ENCODE measurements around the gene ATP2B1.

Gene ATP2B1

GRCh38 chr12:89578499-89578898, 130.1 kb downstream of the ATP2B1 start:
- Mint-ChIP-seq H3K27me3 (no peaks in the 10 kb centered on the region), H3K9me3 (no peaks in the 10 kb centered on the region), H3K27ac (no peak overlapping the region), H3K4me1 (peaks cover 7% of the 10 kb centered on the region), H3K36me3 (ENCODE audit: low read depth) (peaks cover 6% of the 10 kb centered on the region), H3K4me3 (no peak overlapping the region)
- no peak for ATAC-seq
- DNase-seq = no peak

DNA sequence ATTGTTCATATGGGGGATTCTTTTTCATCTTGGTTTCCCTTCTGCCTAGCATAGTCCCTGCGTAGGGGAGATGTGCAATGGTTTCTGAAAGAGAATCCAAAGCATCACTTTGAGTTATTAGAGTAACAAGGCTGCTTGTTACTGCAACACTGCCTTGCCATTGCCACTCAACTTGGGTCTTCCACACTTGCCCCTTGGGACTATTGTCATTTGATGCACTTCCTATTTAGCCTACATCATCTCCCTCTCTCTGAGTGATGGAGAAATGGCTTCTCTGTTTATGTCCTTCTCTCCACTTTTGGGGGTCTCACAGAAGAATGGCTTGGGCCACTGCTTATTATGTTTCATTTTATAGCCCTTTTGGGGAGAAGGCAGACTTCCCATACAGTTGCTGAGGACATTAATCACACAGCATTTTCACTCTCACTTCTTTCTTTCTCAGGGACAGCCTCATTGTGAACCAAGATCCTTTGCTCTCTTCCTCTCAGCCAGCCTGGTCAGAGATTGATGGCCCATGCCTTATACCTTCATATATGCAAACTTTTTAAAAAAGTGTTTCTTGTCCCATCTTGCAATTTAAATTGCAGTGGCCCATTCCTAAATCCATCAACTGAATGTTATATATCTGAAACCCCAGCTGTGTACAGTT, 131.9 kb downstream of the ATP2B1 start:
- peaks cover 7% of the 10 kb centered on the region for H3K4me1 Mint-ChIP-seq
- DNase-seq (no peak), ATAC-seq (no peak)
- H3K27ac Mint-ChIP-seq = no peak overlapping the region
- no peaks in the 10 kb centered on the region for H3K27me3 Mint-ChIP-seq
- H3K36me3 Mint-ChIP-seq (ENCODE audit: low read depth) = no peaks in the 10 kb centered on the region
- H3K9me3 Mint-ChIP-seq = no peaks in the 10 kb centered on the region
- H3K4me3 Mint-ChIP-seq = no peak overlapping the region

GRCh38 chr12:89575374-89575773, 133.3 kb downstream of the ATP2B1 start:
- Mint-ChIP-seq H3K27ac (no peak overlapping the region), H3K27me3 (no peaks in the 10 kb centered on the region), H3K4me1 (peaks cover 10% of the 10 kb centered on the region), H3K9me3 (no peaks in the 10 kb centered on the region), H3K36me3 (ENCODE audit: low read depth) (no peaks in the 10 kb centered on the region), H3K4me3 (no peak overlapping the region)
- DNase-seq = no peak
- no peak for ATAC-seq

GRCh38 chr12:89574736-89575208, 133.9 kb downstream of the ATP2B1 start:
- peaks cover 10% of the 10 kb centered on the region for H3K4me1 Mint-ChIP-seq
- no peak overlapping the region for H3K27ac Mint-ChIP-seq
- DNase-seq = no peak
- H3K36me3 Mint-ChIP-seq (ENCODE audit: low read depth) = no peaks in the 10 kb centered on the region
- ATAC-seq = no peak
- no peaks in the 10 kb centered on the region for H3K27me3 Mint-ChIP-seq
- no peaks in the 10 kb centered on the region for H3K9me3 Mint-ChIP-seq
- H3K4me3 Mint-ChIP-seq = no peak overlapping the region

DNA sequence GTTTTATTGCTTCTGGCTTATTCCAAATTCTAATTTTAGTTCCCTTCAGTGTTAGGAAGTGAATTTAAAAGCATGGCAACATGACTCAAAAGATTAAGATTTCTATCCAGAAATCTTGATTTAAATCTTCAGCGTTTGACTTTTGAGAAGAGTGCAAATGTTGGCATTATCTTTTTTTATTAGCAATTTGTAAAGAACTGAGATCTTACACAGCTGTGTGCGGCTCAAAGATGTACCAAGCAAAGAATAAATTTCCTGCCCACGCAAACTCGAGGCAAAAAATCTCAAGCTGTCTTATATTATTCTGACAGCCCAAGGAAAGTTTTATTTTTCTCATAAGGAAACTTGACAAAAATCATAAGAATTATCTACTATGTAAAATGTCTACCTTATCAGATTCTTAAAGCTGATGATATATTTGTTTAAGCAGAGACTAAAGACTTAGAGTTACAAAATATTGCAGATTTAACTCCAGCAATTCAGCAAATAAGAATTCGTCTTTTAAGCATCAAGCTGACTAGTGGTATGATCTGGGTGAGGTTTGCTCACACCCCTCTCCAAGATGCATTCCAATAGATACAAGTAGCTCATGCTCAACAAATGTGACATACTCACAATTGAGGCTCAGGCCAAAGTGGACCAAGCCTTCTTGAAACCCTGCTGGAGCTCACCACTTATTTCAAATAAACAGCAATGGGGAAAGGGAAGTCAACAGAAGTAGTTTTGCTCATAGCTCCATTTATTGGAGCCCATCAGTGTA, 135.4 kb downstream of the ATP2B1 start:
- Mint-ChIP-seq H3K36me3 (ENCODE audit: low read depth) (peaks cover 3% of the 10 kb centered on the region), H3K27me3 (no peaks in the 10 kb centered on the region), H3K27ac (no peak overlapping the region), H3K4me3 (no peak overlapping the region), H3K4me1 (peaks cover 10% of the 10 kb centered on the region), H3K9me3 (no peaks in the 10 kb centered on the region)
- ATAC-seq = no peak
- no peak for DNase-seq

DNA sequence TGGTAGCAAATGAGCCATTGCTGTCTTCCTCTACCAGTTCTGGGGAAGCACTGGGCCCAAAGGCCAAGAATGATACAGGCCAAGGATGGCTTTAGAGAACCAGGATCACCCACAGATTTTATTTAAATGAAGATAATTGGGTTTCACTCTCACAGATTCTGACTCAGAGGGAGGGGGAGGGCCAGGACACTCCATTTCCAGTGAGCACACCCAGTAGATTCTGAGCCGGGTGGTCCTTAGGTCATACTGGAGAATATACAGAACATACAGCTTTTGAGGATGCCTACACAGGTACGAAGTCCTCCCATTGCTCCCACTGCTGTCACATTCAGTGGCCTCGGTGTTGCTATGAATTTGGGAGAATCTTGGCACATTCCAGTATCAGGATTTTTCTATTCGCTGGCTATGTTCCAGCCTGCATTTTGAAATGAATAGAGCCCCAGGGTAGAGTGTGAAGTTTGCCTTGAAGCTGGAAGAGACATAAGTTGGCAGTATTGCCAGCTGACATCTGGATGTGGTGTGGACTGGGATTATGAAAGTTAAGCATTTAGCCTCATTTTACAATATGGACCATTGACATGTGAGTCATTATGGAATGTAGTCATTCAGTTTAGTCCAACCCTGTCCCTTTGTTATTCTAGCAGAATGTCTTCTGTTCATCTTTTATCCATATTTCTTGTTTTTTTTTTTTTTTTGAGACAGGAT, 137.0 kb downstream of the ATP2B1 start:
- Mint-ChIP-seq H3K27me3 (no peaks in the 10 kb centered on the region), H3K27ac (no peak overlapping the region), H3K4me3 (no peak overlapping the region), H3K4me1 (peaks cover 13% of the 10 kb centered on the region), H3K9me3 (no peaks in the 10 kb centered on the region), H3K36me3 (ENCODE audit: low read depth) (peaks cover 3% of the 10 kb centered on the region)
- ATAC-seq (no peak), DNase-seq (no peak)

GRCh38 chr12:89568484-89568883, 140.2 kb downstream of the ATP2B1 start:
- no peak for ATAC-seq
- Mint-ChIP-seq H3K36me3 (ENCODE audit: low read depth) (peaks cover 3% of the 10 kb centered on the region), H3K9me3 (no peaks in the 10 kb centered on the region), H3K4me3 (no peak overlapping the region), H3K4me1 (peaks cover 14% of the 10 kb centered on the region), H3K27me3 (no peaks in the 10 kb centered on the region), H3K27ac (no peak overlapping the region)
- no peak for DNase-seq

DNA sequence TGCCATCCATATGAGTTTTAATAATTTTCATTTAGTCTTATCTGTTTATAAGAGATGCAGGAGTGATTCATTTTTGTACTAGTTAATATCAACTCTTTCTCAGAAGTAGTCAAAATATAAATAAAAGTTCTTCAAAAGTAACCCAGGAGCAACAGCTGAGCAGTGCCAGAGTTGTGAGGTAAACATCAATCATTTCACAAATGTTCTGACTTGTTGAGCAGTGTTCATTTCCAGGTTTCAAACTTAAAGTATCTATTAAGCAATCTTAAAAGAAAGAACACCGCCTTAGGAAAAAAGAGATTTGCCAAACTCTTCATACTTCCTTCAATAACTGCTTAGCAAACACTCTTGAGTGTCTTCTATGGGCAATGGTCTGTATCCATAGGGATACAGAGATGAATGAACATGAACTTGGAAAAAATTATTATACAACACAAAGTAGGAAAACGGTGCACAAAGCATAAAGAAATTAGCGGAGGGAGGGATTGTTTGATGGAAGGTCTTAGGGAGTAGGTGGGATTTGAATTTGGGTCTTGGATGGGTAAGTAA, 140.9 kb downstream of the ATP2B1 start:
- no peak overlapping the region for H3K4me3 Mint-ChIP-seq
- no peak for ATAC-seq
- H3K36me3 Mint-ChIP-seq (ENCODE audit: low read depth) = peaks cover 3% of the 10 kb centered on the region
- peaks cover 2% of the 10 kb centered on the region for H3K27me3 Mint-ChIP-seq
- H3K4me1 Mint-ChIP-seq = peaks cover 14% of the 10 kb centered on the region
- H3K9me3 Mint-ChIP-seq = no peaks in the 10 kb centered on the region
- no peak for DNase-seq
- H3K27ac Mint-ChIP-seq = no peak overlapping the region

GRCh38 chr12:89566615-89567014, 142.0 kb downstream of the ATP2B1 start:
- DNase-seq (no peak), ATAC-seq (peak; percentile 94)
- no peak overlapping the region for H3K27ac Mint-ChIP-seq
- peaks cover 14% of the 10 kb centered on the region for H3K4me1 Mint-ChIP-seq
- no peak overlapping the region for H3K4me3 Mint-ChIP-seq
- H3K9me3 Mint-ChIP-seq = no peaks in the 10 kb centered on the region
- H3K27me3 Mint-ChIP-seq = peaks cover 3% of the 10 kb centered on the region
- peaks cover 3% of the 10 kb centered on the region for H3K36me3 Mint-ChIP-seq (ENCODE audit: low read depth)

GRCh38 chr12:89565002-89565401, 143.6 kb downstream of the ATP2B1 start:
- H3K27me3 Mint-ChIP-seq = peaks cover 3% of the 10 kb centered on the region
- no peak for DNase-seq
- H3K9me3 Mint-ChIP-seq = no peaks in the 10 kb centered on the region
- H3K4me1 Mint-ChIP-seq = peaks cover 11% of the 10 kb centered on the region
- ATAC-seq = no peak
- H3K36me3 Mint-ChIP-seq (ENCODE audit: low read depth) = peaks cover 3% of the 10 kb centered on the region
- no peak overlapping the region for H3K4me3 Mint-ChIP-seq
- H3K27ac Mint-ChIP-seq = no peak overlapping the region

DNA sequence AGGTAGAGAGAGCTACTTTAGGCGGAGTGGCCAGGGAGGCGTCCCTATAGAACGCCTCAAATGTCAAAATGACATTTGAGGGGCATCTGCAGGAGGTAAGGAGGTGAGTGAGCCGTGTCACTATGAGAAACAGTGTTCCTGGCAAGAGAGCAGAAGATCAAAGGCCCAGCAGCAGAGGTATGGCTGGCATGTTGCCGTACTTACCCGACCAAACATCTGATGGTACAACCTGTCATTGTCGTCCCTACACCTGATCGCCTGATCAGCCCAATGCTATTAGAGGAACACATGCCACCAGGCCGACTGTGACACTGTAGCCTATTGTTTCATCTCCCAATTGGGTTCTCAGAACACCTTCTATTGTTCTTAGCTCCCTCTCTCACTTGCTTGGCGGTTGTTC, 148.9 kb downstream of the ATP2B1 start:
- H3K27ac Mint-ChIP-seq = no peak overlapping the region
- ATAC-seq = no peak

DNA sequence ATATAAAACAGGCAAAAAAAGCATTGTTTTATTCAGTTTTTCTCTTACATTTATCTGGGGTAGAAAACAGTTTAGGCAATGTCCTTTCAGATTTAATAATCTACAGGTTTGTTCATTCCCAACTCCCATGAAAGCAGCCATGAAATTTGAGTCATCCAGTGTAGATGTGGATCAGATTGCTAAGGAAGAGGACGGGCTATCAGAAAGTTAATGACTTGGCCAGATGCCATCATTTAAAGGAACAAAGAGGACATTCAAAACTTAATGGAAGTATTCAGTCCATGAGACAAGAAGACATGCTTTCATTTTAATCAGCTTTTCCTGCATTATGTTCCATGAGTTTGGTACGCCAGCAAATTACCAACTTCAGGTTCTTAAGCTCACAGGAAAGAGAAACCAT, 151.7 kb downstream of the ATP2B1 start:
- Mint-ChIP-seq H3K4me1 (no peaks in the 10 kb centered on the region), H3K27me3 (peaks cover 4% of the 10 kb centered on the region), H3K36me3 (ENCODE audit: low read depth) (no peaks in the 10 kb centered on the region), H3K27ac (no peak overlapping the region), H3K4me3 (no peak overlapping the region), H3K9me3 (peaks cover 4% of the 10 kb centered on the region)
- ATAC-seq = no peak
- no peak for DNase-seq

More for the DNA sequence above, 148.9 kb downstream of the ATP2B1 start:
- Mint-ChIP-seq H3K9me3 (no peaks in the 10 kb centered on the region), H3K27me3 (peaks cover 7% of the 10 kb centered on the region), H3K36me3 (ENCODE audit: low read depth) (no peaks in the 10 kb centered on the region), H3K4me1 (no peaks in the 10 kb centered on the region), H3K4me3 (no peak overlapping the region)
- no peak for DNase-seq

DNA sequence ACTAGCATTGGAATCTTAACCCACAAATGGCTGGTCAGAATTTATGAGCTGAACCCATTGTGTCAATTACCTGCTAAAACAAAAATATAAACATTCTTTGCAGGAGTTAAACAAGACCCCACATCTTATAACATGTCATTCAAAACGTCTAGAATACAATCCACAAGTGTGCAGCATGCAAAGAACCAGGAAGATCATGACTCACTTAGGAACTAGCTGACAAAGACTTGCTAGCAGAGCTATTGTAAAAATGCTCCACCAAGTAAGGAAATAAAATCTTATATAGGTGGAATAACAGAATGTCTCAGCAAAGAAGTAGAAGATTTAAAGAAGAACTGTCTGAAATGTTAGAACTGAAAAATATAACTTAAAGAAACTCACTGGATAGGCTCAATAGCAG, 156.3 kb downstream of the ATP2B1 start:
- no peak overlapping the region for H3K27ac Mint-ChIP-seq
- H3K4me1 Mint-ChIP-seq = no peaks in the 10 kb centered on the region
- ATAC-seq = no peak
- peaks cover under 1% of the 10 kb centered on the region for H3K27me3 Mint-ChIP-seq
- H3K36me3 Mint-ChIP-seq (ENCODE audit: low read depth) = no peaks in the 10 kb centered on the region
- no peak for DNase-seq
- H3K4me3 Mint-ChIP-seq = no peak overlapping the region
- H3K9me3 Mint-ChIP-seq = peaks cover 4% of the 10 kb centered on the region

DNA sequence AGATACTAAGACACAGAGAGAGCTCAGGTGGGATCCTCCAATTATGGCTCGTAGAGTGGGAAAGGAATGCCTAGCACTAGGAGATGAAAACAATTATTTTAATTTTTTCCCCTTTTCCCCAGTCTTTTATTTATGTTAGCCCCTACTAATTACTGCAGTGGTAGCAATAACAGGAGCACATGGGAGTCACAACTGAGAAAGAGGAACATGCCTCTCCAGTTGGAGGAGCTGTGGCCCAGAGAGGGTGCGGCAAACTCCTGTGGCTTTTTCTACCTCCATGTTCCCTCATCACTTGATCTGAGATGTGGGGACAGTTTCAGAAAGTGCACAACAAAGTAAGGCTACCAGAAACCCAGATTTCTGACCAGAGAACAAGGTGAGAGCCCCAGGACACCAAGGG, 156.9 kb downstream of the ATP2B1 start:
- DNase-seq (no peak), ATAC-seq (no peak)
- H3K4me1 Mint-ChIP-seq = no peaks in the 10 kb centered on the region
- H3K9me3 Mint-ChIP-seq = peaks cover 4% of the 10 kb centered on the region
- no peak overlapping the region for H3K27ac Mint-ChIP-seq
- no peak overlapping the region for H3K4me3 Mint-ChIP-seq
- no peaks in the 10 kb centered on the region for H3K27me3 Mint-ChIP-seq
- H3K36me3 Mint-ChIP-seq (ENCODE audit: low read depth) = no peaks in the 10 kb centered on the region

DNA sequence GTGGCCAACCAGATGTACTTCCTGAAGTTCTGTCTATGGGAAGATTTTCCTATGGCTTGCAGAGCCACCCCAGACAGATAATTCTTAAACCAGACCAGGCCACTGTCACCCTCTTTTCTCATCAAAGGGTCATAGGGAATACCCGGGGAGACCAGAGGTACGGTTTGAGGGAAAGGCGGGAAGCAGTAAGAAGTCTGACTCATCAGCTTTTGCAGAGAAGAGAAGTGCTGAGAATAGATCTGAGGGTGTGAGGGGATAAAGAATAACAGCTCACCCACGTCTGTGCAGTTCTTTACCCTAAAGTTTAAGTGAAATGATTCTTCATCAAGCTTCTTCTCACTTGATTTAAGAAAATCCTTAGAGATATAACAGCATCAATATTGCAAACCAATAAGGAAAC, 161.5 kb downstream of the ATP2B1 start:
- ATAC-seq = no peak
- Mint-ChIP-seq H3K4me3 (no peak overlapping the region), H3K27me3 (no peaks in the 10 kb centered on the region), H3K27ac (no peak overlapping the region), H3K4me1 (peaks cover 4% of the 10 kb centered on the region), H3K9me3 (no peaks in the 10 kb centered on the region), H3K36me3 (ENCODE audit: low read depth) (no peaks in the 10 kb centered on the region)
- DNase-seq = no peak
